WTC11 (cell line): Measurements from ENCODE around the gene SCN3A. TPM values are rescaled to one million over a fixed set of nuclear protein-coding genes. Genes with fewer than 3 reads are reported as not detected.

Experiments
- ATAC-seq: fragments of 200-7000 bp; cut with Tn5 transposase; 2 replicates; pipeline ENCODE4 v1.10.0; 2021; ENCODE audit warnings: mild to moderate bottlenecking, moderate library complexity
- CTCF ChIA-PET: fragments of 300-600 bp; sonication (Branson Sonifier 250); formaldehyde crosslinking; loops from one replicate; lab custom pipeline; 2021; ENCODE audit warnings: antibody characterized with exemption; lab: Charles Lee
- POLR2A ChIA-PET: fragments of 350-600 bp; sonication (Branson Sonifier 250); formaldehyde crosslinking; loops from one replicate; lab custom pipeline; 2021; ENCODE audit warnings: antibody characterized with exemption; lab: Charles Lee
- DNase-seq: peaks from one replicate; pipeline ENCODE4 v3.0.0; 2021; ENCODE audit warnings: low spot score
- H3K27ac Mint-ChIP-seq: 2 replicates; pipeline ENCODE4 v1.8.0; 2021; ENCODE audit warnings: mixed read lengths
- H3K27me3 Mint-ChIP-seq: 2 replicates; pipeline ENCODE4 v1.8.0; 2021; ENCODE audit warnings: low read depth, mild to moderate bottlenecking, moderate library complexity, mixed read lengths
- H3K36me3 Mint-ChIP-seq: 2 replicates; pipeline ENCODE4 v1.8.0; 2021; ENCODE audit warnings: mixed read lengths
- H3K4me1 Mint-ChIP-seq: 2 replicates; pipeline ENCODE4 v1.8.0; 2022; ENCODE audit warnings: mixed read lengths
- H3K4me3 Mint-ChIP-seq: 2 replicates; pipeline ENCODE4 v1.8.0; 2021; ENCODE audit warnings: mild to moderate bottlenecking, moderate library complexity, mixed read lengths
- H3K9me3 Mint-ChIP-seq: 2 replicates; pipeline ENCODE4 v1.8.0; 2021; ENCODE audit warnings: mixed read lengths
- ATF1 ChIP-seq: sonication (generic); formaldehyde crosslinking; IDR thresholded peaks from 2 replicates; pipeline ENCODE4 v1.8.1; 2023; ENCODE audit warnings: mild to moderate bottlenecking, moderate library complexity, missing genetic modification reagents
- EMX1 ChIP-seq: fragments of 250-450 bp; sonication (Bioruptor Pico); IDR thresholded peaks from 2 replicates; pipeline ENCODE4 v1.8.0; 2021; ENCODE audit warnings: mild to moderate bottlenecking
- ESRRA ChIP-seq: sonication (generic); formaldehyde crosslinking; IDR thresholded peaks from 2 replicates; pipeline ENCODE4 v1.8.1; 2022; ENCODE audit warnings: mild to moderate bottlenecking, missing genetic modification reagents, borderline replicate concordance
- FOXK1 ChIP-seq: sonication (generic); formaldehyde crosslinking; IDR thresholded peaks from 2 replicates; pipeline ENCODE4 v1.8.0; 2022; ENCODE audit warnings: mild to moderate bottlenecking, moderate library complexity, missing genetic modification reagents
- GABPB1 ChIP-seq: sonication (generic); formaldehyde crosslinking; IDR thresholded peaks from 2 replicates; pipeline ENCODE4 v1.8.1; 2023; ENCODE audit warnings: mild to moderate bottlenecking, missing genetic modification reagents
- JUN ChIP-seq: sonication (generic); formaldehyde crosslinking; IDR thresholded peaks from 2 replicates; pipeline ENCODE4 v1.8.0; 2023; ENCODE audit warnings: mild to moderate bottlenecking, missing genetic modification reagents
- NFYB ChIP-seq: sonication (generic); formaldehyde crosslinking; conservative IDR thresholded peaks from 2 replicates; pipeline ENCODE4 v1.8.0; 2022; ENCODE audit warnings: low read depth, missing genetic modification reagents
- NR1H2 ChIP-seq: sonication (generic); formaldehyde crosslinking; IDR thresholded peaks from 2 replicates; pipeline ENCODE4 v1.9.0; 2021; ENCODE audit warnings: mild to moderate bottlenecking, moderate library complexity, missing genetic modification reagents
- ZNF121 ChIP-seq: sonication (generic); formaldehyde crosslinking; IDR thresholded peaks from 2 replicates; pipeline ENCODE4 v1.8.0; 2023; ENCODE audit warnings: missing genetic modification reagents
- ZNF317 ChIP-seq: sonication (generic); formaldehyde crosslinking; IDR thresholded peaks from 2 replicates; pipeline ENCODE4 v1.8.1; 2023; ENCODE audit warnings: low read depth, mild to moderate bottlenecking, moderate library complexity, missing genetic modification reagents, borderline replicate concordance
- ZNF423 ChIP-seq: fragments of 250-450 bp; sonication (Bioruptor Pico); IDR thresholded peaks from 2 replicates; pipeline ENCODE4 v2.1.2; 2022; ENCODE audit warnings: mild to moderate bottlenecking, moderate library complexity
- total RNA-seq: library from RNA; stranded (reverse); gene quantifications from 3 replicates; pipeline ENCODE4 v1.2.3, GENCODE V29; 2021
- TF ChIP-seq, protein P1 (sequence below): sonication (generic); formaldehyde crosslinking; IDR thresholded peaks from 2 replicates; pipeline ENCODE4 v1.8.1; 2023; ENCODE audit warnings: mild to moderate bottlenecking, missing genetic modification reagents
- TF ChIP-seq, protein P2 (sequence below): sonication (generic); formaldehyde crosslinking; conservative IDR thresholded peaks from 2 replicates; pipeline ENCODE4 v1.8.1; 2023; ENCODE audit warnings: mild to moderate bottlenecking, low read depth, missing genetic modification reagents, moderate library complexity
- TF ChIP-seq, protein P3 (sequence below): fragments of 250-450 bp; sonication (Bioruptor Pico); IDR thresholded peaks from 2 replicates; pipeline ENCODE4 v1.9.0; 2021; ENCODE audit warnings: moderate library complexity, mild to moderate bottlenecking, inconsistent platforms, borderline replicate concordance
- TF ChIP-seq, protein P4 (sequence below): fragments of 250-450 bp; sonication (Bioruptor Pico); IDR thresholded peaks from 2 replicates; pipeline ENCODE4 v1.9.0; 2021; ENCODE audit warnings: mild to moderate bottlenecking
- TF ChIP-seq, protein P5 (sequence below): sonication (generic); formaldehyde crosslinking; IDR thresholded peaks from 2 replicates; pipeline ENCODE4 v1.8.1; 2023; ENCODE audit warnings: mild to moderate bottlenecking, missing genetic modification reagents, borderline replicate concordance
- TF ChIP-seq, protein P6 (sequence below): fragments of 250-450 bp; sonication (Bioruptor Pico); conservative IDR thresholded peaks from 2 replicates; pipeline ENCODE4 v1.9.0; 2021; ENCODE audit warnings: mild to moderate bottlenecking
- TF ChIP-seq, protein P7 (sequence below): sonication (generic); formaldehyde crosslinking; IDR thresholded peaks from 2 replicates; pipeline ENCODE4 v1.8.1; 2023; ENCODE audit warnings: mild to moderate bottlenecking, moderate library complexity, missing genetic modification reagents
- TF ChIP-seq, protein P8 (sequence below): sonication (generic); formaldehyde crosslinking; IDR thresholded peaks from 2 replicates; pipeline ENCODE4 v1.8.0; 2022; ENCODE audit warnings: mild to moderate bottlenecking, missing genetic modification reagents

Gene SCN3A
- total RNA-seq, 1 experiment from 2014 or later = 0.04 TPM

DNA sequence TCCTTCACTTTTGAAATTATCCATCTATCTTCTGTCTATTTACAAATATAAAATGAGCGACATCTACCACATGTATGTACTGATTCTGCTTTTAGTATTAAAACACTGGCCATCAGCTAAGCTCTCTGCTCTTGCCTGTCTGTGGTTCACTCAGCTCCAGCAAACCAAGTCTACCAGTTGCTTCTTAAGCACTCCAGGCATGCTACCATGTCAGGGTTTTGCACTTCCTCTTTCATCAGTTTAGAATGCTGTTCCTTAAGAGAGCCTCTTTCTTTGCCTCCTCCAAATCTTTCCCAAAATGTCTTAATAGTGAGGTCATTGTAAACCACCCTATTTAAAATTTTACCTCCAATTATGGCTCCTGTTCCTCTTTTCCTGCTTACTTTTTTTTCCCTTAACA lies 59.5 kb downstream of the SCN3A start:
- no peaks in the 10 kb centered on the region for H3K9me3 Mint-ChIP-seq
- H3K27ac Mint-ChIP-seq = no peak overlapping the region
- DNase-seq = no peak
- H3K27me3 Mint-ChIP-seq = no peaks in the 10 kb centered on the region
- CTCF ChIA-PET = no interaction called here
- H3K4me1 Mint-ChIP-seq = peaks cover 9% of the 10 kb centered on the region
- TF ChIP-seq, protein P1, sequence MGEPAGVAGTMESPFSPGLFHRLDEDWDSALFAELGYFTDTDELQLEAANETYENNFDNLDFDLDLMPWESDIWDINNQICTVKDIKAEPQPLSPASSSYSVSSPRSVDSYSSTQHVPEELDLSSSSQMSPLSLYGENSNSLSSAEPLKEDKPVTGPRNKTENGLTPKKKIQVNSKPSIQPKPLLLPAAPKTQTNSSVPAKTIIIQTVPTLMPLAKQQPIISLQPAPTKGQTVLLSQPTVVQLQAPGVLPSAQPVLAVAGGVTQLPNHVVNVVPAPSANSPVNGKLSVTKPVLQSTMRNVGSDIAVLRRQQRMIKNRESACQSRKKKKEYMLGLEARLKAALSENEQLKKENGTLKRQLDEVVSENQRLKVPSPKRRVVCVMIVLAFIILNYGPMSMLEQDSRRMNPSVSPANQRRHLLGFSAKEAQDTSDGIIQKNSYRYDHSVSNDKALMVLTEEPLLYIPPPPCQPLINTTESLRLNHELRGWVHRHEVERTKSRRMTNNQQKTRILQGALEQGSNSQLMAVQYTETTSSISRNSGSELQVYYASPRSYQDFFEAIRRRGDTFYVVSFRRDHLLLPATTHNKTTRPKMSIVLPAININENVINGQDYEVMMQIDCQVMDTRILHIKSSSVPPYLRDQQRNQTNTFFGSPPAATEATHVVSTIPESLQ (CRISPR knock-in tag) = no peak
- TF ChIP-seq, protein P2, sequence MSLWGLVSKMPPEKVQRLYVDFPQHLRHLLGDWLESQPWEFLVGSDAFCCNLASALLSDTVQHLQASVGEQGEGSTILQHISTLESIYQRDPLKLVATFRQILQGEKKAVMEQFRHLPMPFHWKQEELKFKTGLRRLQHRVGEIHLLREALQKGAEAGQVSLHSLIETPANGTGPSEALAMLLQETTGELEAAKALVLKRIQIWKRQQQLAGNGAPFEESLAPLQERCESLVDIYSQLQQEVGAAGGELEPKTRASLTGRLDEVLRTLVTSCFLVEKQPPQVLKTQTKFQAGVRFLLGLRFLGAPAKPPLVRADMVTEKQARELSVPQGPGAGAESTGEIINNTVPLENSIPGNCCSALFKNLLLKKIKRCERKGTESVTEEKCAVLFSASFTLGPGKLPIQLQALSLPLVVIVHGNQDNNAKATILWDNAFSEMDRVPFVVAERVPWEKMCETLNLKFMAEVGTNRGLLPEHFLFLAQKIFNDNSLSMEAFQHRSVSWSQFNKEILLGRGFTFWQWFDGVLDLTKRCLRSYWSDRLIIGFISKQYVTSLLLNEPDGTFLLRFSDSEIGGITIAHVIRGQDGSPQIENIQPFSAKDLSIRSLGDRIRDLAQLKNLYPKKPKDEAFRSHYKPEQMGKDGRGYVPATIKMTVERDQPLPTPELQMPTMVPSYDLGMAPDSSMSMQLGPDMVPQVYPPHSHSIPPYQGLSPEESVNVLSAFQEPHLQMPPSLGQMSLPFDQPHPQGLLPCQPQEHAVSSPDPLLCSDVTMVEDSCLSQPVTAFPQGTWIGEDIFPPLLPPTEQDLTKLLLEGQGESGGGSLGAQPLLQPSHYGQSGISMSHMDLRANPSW (CRISPR knock-in tag) = no peak
- TF ChIP-seq GABPB1 (CRISPR knock-in tag) (no peak), EMX1 (CRISPR knock-in tag) (no peak), NR1H2 (no peak), JUN (CRISPR knock-in tag) (no peak), ZNF121 (CRISPR knock-in tag) (no peak), ESRRA (CRISPR knock-in tag) (no peak), ATF1 (CRISPR knock-in tag) (no peak), ZNF317 (CRISPR knock-in tag) (no peak), FOXK1 (no peak), NFYB (no peak), ZNF423 (no peak)
- TF ChIP-seq, protein P3, sequence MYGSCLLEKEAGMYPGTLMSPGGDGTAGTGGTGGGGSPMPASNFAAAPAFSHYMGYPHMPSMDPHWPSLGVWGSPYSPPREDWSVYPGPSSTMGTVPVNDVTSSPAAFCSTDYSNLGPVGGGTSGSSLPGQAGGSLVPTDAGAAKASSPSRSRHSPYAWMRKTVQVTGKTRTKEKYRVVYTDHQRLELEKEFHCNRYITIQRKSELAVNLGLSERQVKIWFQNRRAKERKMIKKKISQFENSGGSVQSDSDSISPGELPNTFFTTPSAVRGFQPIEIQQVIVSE (CRISPR knock-in tag) = no peak
- TF ChIP-seq, protein P4, sequence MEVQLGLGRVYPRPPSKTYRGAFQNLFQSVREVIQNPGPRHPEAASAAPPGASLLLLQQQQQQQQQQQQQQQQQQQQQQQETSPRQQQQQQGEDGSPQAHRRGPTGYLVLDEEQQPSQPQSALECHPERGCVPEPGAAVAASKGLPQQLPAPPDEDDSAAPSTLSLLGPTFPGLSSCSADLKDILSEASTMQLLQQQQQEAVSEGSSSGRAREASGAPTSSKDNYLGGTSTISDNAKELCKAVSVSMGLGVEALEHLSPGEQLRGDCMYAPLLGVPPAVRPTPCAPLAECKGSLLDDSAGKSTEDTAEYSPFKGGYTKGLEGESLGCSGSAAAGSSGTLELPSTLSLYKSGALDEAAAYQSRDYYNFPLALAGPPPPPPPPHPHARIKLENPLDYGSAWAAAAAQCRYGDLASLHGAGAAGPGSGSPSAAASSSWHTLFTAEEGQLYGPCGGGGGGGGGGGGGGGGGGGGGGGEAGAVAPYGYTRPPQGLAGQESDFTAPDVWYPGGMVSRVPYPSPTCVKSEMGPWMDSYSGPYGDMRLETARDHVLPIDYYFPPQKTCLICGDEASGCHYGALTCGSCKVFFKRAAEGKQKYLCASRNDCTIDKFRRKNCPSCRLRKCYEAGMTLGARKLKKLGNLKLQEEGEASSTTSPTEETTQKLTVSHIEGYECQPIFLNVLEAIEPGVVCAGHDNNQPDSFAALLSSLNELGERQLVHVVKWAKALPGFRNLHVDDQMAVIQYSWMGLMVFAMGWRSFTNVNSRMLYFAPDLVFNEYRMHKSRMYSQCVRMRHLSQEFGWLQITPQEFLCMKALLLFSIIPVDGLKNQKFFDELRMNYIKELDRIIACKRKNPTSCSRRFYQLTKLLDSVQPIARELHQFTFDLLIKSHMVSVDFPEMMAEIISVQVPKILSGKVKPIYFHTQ (CRISPR knock-in tag) = no peak
- TF ChIP-seq, protein P5, sequence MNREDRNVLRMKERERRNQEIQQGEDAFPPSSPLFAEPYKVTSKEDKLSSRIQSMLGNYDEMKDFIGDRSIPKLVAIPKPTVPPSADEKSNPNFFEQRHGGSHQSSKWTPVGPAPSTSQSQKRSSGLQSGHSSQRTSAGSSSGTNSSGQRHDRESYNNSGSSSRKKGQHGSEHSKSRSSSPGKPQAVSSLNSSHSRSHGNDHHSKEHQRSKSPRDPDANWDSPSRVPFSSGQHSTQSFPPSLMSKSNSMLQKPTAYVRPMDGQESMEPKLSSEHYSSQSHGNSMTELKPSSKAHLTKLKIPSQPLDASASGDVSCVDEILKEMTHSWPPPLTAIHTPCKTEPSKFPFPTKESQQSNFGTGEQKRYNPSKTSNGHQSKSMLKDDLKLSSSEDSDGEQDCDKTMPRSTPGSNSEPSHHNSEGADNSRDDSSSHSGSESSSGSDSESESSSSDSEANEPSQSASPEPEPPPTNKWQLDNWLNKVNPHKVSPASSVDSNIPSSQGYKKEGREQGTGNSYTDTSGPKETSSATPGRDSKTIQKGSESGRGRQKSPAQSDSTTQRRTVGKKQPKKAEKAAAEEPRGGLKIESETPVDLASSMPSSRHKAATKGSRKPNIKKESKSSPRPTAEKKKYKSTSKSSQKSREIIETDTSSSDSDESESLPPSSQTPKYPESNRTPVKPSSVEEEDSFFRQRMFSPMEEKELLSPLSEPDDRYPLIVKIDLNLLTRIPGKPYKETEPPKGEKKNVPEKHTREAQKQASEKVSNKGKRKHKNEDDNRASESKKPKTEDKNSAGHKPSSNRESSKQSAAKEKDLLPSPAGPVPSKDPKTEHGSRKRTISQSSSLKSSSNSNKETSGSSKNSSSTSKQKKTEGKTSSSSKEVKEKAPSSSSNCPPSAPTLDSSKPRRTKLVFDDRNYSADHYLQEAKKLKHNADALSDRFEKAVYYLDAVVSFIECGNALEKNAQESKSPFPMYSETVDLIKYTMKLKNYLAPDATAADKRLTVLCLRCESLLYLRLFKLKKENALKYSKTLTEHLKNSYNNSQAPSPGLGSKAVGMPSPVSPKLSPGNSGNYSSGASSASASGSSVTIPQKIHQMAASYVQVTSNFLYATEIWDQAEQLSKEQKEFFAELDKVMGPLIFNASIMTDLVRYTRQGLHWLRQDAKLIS = no peak
- TF ChIP-seq, protein P6, sequence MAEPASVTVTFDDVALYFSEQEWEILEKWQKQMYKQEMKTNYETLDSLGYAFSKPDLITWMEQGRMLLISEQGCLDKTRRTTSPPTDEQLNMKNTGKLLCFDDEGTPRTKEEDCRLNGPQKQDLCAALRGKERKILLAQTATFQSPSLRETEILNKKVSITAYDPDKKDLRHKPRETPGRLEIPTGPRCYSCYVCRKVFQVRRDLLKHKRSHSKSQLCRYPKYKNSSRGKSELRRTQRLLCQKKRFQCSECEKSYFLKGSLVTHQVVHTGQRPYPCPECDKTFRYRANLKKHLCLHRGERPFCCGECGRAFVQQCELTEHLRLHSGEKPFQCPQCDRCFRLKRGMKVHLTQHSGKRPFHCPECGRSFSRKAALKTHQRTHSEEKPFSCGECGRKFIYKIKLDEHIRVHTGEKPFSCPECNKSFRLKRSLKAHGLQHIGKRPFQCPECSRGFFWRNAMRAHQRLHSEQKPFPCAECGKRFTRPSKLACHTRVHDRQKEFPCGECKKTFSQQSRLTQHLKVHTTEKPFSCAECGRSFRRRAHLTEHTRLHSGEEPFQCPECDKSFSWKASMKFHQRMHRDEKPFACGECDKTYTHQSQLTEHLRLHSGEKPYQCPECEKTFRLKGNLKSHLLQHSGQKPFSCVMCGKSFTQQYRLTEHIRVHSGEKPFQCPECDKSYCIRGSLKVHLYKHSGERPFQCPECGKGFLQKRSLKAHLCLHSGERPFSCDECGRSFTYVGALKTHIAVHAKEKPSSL = no peak
- TF ChIP-seq, protein P7, sequence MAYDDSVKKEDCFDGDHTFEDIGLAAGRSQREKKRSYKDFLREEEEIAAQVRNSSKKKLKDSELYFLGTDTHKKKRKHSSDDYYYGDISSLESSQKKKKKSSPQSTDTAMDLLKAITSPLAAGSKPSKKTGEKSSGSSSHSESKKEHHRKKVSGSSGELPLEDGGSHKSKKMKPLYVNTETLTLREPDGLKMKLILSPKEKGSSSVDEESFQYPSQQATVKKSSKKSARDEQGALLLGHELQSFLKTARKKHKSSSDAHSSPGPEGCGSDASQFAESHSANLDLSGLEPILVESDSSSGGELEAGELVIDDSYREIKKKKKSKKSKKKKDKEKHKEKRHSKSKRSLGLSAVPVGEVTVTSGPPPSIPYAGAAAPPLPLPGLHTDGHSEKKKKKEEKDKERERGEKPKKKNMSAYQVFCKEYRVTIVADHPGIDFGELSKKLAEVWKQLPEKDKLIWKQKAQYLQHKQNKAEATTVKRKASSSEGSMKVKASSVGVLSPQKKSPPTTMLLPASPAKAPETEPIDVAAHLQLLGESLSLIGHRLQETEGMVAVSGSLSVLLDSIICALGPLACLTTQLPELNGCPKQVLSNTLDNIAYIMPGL (CRISPR knock-in tag) = no peak
- TF ChIP-seq, protein P8, sequence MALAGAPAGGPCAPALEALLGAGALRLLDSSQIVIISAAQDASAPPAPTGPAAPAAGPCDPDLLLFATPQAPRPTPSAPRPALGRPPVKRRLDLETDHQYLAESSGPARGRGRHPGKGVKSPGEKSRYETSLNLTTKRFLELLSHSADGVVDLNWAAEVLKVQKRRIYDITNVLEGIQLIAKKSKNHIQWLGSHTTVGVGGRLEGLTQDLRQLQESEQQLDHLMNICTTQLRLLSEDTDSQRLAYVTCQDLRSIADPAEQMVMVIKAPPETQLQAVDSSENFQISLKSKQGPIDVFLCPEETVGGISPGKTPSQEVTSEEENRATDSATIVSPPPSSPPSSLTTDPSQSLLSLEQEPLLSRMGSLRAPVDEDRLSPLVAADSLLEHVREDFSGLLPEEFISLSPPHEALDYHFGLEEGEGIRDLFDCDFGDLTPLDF = no peak
- no peaks in the 10 kb centered on the region for H3K36me3 Mint-ChIP-seq
- POLR2A ChIA-PET = no interaction called here
- no peak overlapping the region for H3K4me3 Mint-ChIP-seq
- ATAC-seq = peak; percentile 68
